PC-3 (cell line): Measurements from ENCODE around the gene AGAP1.

ENCODE experiments used
- EZH2 ChIP-seq: fragments of 300-600 bp; sonication (generic); IDR thresholded peaks from one replicate; pipeline ENCODE4 v1.6.1; 2017; ENCODE audit warnings: antibody characterized with exemption, mild to moderate bottlenecking, low read length; ENCODE audit not compliant: unreplicated experiment
- TF ChIP-seq, protein P1 (sequence below): fragments of 300-600 bp; sonication (generic); conservative IDR thresholded peaks from 2 replicates; pipeline ENCODE4 v1.5.1; 2017; ENCODE audit warnings: antibody characterized with exemption, low read depth, mild to moderate bottlenecking, low read length

DNA sequence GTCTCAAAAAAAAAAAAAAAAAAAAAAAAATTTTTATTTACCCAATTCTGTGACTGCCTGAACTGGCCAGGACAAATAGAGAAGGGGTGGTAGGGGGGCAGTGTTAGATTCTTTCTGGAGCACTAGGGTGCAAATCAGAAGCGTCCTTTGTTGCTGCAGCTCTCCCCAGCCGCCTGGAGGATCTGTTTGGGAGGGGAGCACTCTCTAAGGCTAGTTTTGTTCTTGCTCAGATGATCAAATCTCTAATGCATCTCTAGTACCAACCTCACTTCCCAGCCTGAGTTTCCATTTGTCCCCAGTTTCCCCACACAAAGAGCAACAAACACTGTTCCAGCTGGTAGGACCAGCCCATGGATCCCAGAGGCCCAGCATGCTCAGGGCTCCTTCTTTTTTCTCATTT lies 591.4 kb downstream of the AGAP1 start:
- TF ChIP-seq EZH2 = no peak
- TF ChIP-seq, protein P1, sequence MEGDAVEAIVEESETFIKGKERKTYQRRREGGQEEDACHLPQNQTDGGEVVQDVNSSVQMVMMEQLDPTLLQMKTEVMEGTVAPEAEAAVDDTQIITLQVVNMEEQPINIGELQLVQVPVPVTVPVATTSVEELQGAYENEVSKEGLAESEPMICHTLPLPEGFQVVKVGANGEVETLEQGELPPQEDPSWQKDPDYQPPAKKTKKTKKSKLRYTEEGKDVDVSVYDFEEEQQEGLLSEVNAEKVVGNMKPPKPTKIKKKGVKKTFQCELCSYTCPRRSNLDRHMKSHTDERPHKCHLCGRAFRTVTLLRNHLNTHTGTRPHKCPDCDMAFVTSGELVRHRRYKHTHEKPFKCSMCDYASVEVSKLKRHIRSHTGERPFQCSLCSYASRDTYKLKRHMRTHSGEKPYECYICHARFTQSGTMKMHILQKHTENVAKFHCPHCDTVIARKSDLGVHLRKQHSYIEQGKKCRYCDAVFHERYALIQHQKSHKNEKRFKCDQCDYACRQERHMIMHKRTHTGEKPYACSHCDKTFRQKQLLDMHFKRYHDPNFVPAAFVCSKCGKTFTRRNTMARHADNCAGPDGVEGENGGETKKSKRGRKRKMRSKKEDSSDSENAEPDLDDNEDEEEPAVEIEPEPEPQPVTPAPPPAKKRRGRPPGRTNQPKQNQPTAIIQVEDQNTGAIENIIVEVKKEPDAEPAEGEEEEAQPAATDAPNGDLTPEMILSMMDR = no peak
